NCI-H2029 (cell line): Measurements from ENCODE around the gene PCMTD2.
"Not testable (repeated sequence)": the region's sequence is repeated elsewhere in the genome, so short reads cannot be mapped to it uniquely, and the experiment has no call there.

ENCODE experiments used
- DNase-seq: peaks from one replicate; lab custom pipeline; 2025; lab: John Stamatoyannopoulos, UW

PCMTD2 gene

GRCh38 chr20:64224351-64225170 is 31.0 kb upstream of the PCMTD2 start:
- no peak for DNase-seq

DNA sequence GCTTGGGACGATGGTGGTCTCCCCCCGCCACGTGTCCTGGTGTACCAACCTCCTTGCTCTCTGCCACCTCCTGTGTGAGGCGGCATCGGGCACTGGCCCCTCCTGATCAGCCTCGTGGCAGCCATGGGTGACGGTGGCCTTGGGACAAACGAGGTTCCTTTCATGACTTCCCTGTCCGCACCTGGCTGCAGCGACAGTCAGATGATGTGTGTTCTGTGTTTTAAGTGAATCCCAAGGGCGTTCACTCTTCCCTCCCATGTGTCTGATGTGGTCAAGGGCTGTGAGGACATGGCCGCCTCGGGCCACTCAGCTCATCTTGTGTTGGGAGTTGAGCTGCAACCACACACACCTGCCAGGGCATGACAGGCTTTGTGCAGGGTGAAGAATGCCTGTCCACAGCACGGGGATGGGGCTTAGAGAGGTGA is 30.4 kb upstream of the PCMTD2 start:
- no peak for DNase-seq

DNA sequence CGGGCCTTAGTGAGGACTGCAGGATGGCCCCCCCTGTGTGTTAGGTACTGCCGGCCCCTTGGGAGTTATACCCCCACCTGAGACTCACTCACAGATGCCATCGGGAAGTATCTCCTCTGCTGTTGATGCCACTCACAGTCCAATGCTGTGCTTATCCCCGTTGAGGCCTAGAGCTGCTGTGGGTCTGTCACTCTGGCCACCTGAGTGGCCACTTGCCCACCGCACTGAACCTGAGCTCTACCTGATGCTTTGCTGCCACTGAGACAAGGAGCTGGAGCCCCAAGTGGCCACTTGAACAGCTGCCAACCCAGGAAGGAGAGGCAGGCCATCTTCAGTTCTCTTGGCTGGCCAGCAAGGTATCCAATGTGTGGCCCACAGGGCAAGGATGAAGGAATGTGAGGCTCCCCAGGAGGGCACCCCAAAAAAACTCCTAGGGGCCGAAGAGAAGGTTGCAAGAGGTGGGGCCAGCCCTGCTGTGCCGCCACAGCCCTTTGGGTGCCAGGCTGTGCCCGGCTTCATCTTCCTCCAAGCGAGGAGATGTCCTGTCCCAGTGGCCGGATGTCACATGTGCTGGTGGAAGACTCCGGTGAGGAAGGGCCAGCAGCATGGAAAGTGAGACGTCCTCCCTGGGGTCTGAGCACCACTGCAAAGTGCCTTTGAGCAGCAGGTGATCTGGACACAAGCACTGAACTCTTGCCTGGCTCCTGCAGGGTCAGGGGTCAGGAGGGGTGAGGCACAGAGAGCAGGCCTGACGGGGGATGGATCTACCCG is 29.5 kb upstream of the PCMTD2 start:
- no peak for DNase-seq

- DNase-seq, result no peak
Measured at GRCh38 chr20:64226686-64227580, 28.6 kb upstream of the PCMTD2 start.

DNA sequence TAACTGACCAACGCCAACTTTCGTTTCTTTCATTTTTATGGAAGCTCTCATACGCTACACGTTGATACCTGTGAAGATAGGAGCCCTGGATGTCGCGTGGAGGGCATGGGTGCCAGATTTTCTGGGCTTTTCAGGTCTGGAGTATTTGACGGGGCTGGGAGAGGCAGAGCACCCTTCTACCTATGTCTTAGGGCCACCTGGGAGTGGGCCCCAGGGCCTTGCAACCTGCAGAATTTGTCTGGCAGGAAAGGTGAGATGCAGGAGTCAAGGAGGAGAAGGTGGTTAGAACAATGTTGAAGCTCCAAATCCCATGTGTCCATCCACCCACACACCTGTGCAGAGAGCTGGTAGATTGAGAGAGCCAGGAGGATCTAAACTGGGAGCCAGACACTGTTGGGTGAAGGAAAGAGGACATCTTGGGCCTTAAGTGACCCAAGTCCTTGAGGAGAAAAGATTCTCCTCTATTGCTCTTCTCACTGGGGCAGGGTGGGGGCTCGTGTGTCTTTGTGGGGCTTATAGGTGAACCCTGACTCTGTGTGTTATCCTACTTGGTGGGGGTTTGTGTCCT is 27.4 kb upstream of the PCMTD2 start:
- no peak for DNase-seq

GRCh38 chr20:64228751-64229506 is 26.6 kb upstream of the PCMTD2 start:
- no peak for DNase-seq

- no peak for DNase-seq
Measured at GRCh38 chr20:64229507-64230061, 26.0 kb upstream of the PCMTD2 start.

DNA sequence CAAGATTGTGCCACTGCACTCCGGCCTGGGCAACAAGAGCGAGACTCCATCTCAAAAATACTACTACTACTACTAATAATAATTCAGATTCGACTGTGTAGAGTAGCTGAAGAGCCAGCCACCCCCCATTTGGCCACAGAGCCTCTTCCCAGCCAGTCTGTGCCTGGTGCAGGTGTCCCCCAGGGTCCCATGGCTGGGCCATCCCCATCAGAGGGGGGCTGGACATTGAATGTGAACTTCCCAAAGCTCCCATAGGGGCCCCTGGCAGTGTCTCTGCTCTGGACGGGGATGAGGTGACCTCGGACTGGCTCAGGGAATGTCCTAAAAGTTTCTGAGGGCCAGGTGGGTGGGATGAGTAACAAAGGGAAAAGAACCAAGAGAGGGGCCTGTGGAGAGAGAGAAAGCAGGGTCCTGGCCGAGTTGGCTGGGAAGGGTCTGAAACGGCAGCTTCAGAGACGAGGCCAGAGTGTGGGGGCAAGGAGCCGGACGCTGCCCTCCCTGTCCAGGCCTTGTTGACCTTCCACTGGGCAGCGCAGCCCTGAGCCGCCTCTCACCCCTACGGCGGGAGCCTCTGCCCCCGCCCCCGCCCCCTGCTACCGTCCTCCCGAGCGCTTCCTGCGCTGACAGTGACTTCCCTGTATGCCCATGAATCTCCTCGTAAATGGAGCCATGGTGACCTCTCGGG is 24.9 kb upstream of the PCMTD2 start:
- no peak for DNase-seq

GRCh38 chr20:64231621-64232550 is 23.7 kb upstream of the PCMTD2 start:
- no peak for DNase-seq

- DNase-seq, result peak; percentile 94
Measured at GRCh38 chr20:64232794-64233193, 22.8 kb upstream of the PCMTD2 start.

GRCh38 chr20:64233725-64234124 is 21.8 kb upstream of the PCMTD2 start:
- DNase-seq, result no peak

GRCh38 chr20:64234291-64234791 is 21.2 kb upstream of the PCMTD2 start:
- no peak for DNase-seq

DNA sequence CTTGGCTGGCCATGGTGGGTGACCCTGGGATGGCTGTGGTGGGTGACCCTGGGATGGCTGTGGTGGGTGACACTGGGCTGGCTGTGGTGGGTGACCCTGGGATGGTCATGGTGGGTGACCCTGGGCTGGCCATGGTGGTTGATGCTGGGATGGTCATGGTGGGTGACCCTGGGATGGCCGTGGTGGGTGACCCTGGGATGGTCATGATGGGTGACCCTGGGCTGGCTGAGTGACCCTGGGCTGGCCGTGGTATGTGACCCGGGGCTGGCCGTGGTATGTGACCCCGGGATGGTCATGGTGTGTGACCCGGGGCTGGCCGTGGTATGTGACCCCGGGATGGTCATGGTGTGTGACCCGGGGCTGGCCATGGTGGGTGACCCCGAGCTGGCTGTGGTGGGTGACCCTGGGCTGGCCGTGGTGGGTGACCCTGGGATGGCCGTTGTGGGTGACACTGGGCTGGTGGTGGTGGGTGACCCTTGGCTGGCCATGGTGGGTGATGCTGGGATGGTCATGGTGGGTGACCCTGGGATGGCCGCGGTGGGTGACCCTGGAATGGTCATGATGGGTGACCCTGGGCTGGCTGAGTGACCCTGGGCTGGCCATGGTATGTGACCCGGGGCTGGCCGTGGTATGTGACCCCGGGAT is 20.5 kb upstream of the PCMTD2 start:
- not testable (repeated sequence) for DNase-seq

- no peak for DNase-seq
Measured at GRCh38 chr20:64236137-64237088, 19.1 kb upstream of the PCMTD2 start.

DNA sequence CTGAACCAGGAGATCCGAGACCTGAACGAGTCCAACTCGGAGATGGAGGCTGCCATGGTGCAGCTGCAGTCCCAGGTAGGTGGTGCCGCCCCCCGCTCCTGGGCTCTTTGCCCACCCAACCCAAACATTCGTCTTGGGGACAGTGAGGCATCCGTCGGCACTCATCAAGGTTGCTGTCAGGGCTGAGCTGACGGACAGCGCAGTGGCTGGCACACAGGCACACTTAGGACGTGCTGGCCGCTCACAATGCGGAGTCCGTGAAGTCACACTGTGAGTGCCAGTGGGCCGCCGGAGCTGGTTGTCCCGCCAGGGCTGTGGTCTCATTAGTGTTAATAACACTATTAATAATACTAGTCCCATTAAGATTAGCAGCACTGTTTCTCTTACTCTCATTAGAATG is 18.2 kb upstream of the PCMTD2 start:
- DNase-seq, result no peak

GRCh38 chr20:64238115-64238825 is 17.3 kb upstream of the PCMTD2 start:
- peak; percentile 78 for DNase-seq
